Upper lobe of left lung (tissue), 4 donors: ENCODE measurements around the gene KPNA2.
"Not testable (repeated sequence)": the region's sequence is repeated elsewhere in the genome, so short reads cannot be mapped to it uniquely, and the experiment has no call there.

Source experiments
- EP300 ChIP-seq, 4 donors: sonication (generic); formaldehyde crosslinking; IDR thresholded peaks; one replicate each; pipeline ENCODE4 v1.5.1; 2017; ENCODE audit warnings: antibody characterized with exemption in 4 of 4, control low read depth in 2 of 4
- POLR2A ChIP-seq, 4 donors: fragments of 450-650 bp; IDR thresholded peaks; one replicate each; pipeline ENCODE4 v1.5.1; 2016 to 2017; ENCODE audit warnings: antibody characterized with exemption in 4 of 4, mild to moderate bottlenecking in 2 of 4
- POLR2AphosphoS5 ChIP-seq, 2 donors: sonication (generic); formaldehyde crosslinking; IDR thresholded peaks; one replicate each; pipeline ENCODE4 v1.5.1; 2017; ENCODE audit warnings: antibody characterized with exemption in 2 of 2
- TF ChIP-seq, protein P1 (sequence below), 6 experiments: fragments of 450-650 bp in 4 of 6; fragments of 200-600 bp in 2 of 6; sonication (generic) in 2 of 6; IDR thresholded peaks; one replicate each; pipeline ENCODE4 v1.5.1; 2016 to 2019; ENCODE audit warnings: antibody characterized with exemption in 6 of 6

DNA sequence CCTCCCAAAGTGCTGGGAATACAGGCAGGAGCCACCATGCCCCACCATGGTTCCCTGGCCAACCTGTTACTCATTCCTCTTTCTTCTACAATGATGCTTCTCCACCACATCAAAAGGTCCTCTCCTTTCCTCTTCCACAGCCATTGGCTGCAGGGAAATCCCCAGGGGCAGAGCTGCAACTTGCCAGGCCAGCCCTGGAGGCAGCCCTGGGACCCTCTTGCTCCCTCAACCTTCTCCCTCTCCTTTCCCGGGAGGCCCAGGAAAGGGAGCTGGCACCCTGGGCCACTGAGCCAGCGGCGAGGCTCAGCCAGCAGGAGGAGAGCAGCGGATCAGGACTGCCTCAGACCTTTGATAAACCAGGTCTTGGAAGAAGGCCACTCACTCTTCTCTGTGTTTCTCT, 51.1 kb downstream of the KPNA2 start:
- TF ChIP-seq, protein P1, sequence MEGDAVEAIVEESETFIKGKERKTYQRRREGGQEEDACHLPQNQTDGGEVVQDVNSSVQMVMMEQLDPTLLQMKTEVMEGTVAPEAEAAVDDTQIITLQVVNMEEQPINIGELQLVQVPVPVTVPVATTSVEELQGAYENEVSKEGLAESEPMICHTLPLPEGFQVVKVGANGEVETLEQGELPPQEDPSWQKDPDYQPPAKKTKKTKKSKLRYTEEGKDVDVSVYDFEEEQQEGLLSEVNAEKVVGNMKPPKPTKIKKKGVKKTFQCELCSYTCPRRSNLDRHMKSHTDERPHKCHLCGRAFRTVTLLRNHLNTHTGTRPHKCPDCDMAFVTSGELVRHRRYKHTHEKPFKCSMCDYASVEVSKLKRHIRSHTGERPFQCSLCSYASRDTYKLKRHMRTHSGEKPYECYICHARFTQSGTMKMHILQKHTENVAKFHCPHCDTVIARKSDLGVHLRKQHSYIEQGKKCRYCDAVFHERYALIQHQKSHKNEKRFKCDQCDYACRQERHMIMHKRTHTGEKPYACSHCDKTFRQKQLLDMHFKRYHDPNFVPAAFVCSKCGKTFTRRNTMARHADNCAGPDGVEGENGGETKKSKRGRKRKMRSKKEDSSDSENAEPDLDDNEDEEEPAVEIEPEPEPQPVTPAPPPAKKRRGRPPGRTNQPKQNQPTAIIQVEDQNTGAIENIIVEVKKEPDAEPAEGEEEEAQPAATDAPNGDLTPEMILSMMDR (IDR thresholded peaks at IDR 0.05): not testable (repeated sequence)
- not testable (repeated sequence) for TF ChIP-seq POLR2AphosphoS5, POLR2A, EP300 (IDR thresholded peaks at IDR 0.05)
